ENCODE results near the gene EPHA10.
"Not testable (repeated sequence)": the region's sequence is repeated elsewhere in the genome, so short reads cannot be mapped to it uniquely, and the experiment has no call there.

The EPHA10 gene

GRCh38 chr1:37737975-37738374 lies 26.9 kb downstream of the EPHA10 start:
- CTCF ChIA-PET; POLR2A ChIA-PET; H3K9me3 ChIP-seq (ENCODE audit: control extremely low read depth in 1 of 5, control insufficient read depth in 4 of 5, insufficient read depth in 2 of 5, low read depth in 1 of 5, low read length in 4 of 5): not testable (repeated sequence)

GRCh38 chr1:37734629-37735591 lies 30.0 kb downstream of the EPHA10 start:
- H3K4me3 ChIP-seq (ENCODE audit: control insufficient read depth in 1 of 7, extremely low read depth in 1 of 7, insufficient read depth in 4 of 7, low read depth in 2 of 7, low read length in 6 of 7): no peak overlapping the region
- ChIA-PET CTCF (no interaction called here), POLR2A (no interaction called here)
- no peak overlapping the region for H3K27ac ChIP-seq (ENCODE audit: insufficient read depth in 1 of 2, low read depth in 1 of 2, low read length in 2 of 2, poor library complexity in 1 of 2, severe bottlenecking in 2 of 2)
- peaks cover 2 to 37% (median 21%) of the 10 kb centered on the region in 5 experiments for H3K27me3 ChIP-seq (replicated peaks in 2 of 5; ENCODE audit: control insufficient read depth in 4 of 5, insufficient read depth in 5 of 5, low read length in 4 of 5)
- peaks cover 0 to 1% (median 0%) of the 10 kb centered on the region in 5 experiments for H3K9me3 ChIP-seq (ENCODE audit: control extremely low read depth in 1 of 5, control insufficient read depth in 4 of 5, insufficient read depth in 2 of 5, low read depth in 1 of 5, low read length in 4 of 5)
- H3K36me3 ChIP-seq (ENCODE audit: control insufficient read depth in 4 of 4, insufficient read depth in 4 of 4, low read length in 3 of 4): no peaks in the 10 kb centered on the region
- H3K4me1 ChIP-seq (ENCODE audit: control extremely low read depth in 1 of 4, control insufficient read depth in 4 of 4, insufficient read depth in 4 of 4, low read length in 3 of 4): no peaks in the 10 kb centered on the region
- WGBS (ENCODE audit: insufficient coverage): 39% methylated on average over 23 of the region's 32 CpGs
- no peak for DNase-seq

More at GRCh38 chr1:37737975-37738374, 26.9 kb downstream of the EPHA10 start:
- DNase-seq; H3K36me3 ChIP-seq (ENCODE audit: control insufficient read depth in 4 of 4, insufficient read depth in 4 of 4, low read length in 3 of 4); H3K4me3 ChIP-seq (ENCODE audit: control insufficient read depth in 1 of 7, extremely low read depth in 1 of 7, insufficient read depth in 4 of 7, low read depth in 2 of 7, low read length in 6 of 7); H3K4me1 ChIP-seq (ENCODE audit: control extremely low read depth in 1 of 4, control insufficient read depth in 4 of 4, insufficient read depth in 4 of 4, low read length in 3 of 4); H3K27ac ChIP-seq (ENCODE audit: insufficient read depth in 1 of 2, low read depth in 1 of 2, low read length in 2 of 2, poor library complexity in 1 of 2, severe bottlenecking in 2 of 2): not testable (repeated sequence)
- 83% methylated on average over 1 of the region's 7 CpGs for WGBS (ENCODE audit: insufficient coverage)
- peaks cover 2 to 57% (median 19%) of the 10 kb centered on the region in 5 experiments for H3K27me3 ChIP-seq (replicated peaks in 2 of 5; ENCODE audit: control insufficient read depth in 4 of 5, insufficient read depth in 5 of 5, low read length in 4 of 5)

DNA sequence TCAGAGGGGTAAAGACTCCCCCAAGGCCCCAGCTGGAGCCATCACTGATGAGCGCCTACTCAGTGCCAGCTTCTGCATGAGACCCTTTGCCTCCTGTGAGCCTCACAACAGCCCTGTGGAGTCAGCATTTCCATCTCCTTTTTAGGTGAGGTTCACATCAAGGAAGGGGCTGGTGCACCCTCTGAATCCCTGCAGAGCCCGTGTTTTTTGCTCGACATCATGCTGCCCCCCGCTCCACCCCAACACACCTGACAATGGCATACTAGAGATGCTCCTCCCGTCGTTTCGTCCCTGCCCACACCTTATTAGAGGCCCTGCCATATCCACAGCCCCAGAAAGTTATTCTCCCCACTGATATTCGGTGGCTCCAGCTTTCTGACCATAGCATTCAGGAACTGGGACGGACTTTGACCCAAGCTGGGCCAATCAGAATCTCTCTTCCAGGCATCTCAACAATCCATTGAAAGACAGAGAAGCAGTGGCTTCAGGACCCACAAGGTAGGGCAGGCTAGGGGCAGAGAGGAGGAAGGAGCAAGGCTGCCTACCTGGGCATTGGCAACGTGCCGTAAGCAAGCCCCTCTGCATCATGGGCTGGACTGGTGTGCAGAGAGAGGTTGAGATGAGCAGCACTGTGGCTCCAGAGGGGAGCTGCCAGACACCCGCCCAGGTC lies 32.7 kb downstream of the EPHA10 start:
- CTCF ChIA-PET: interaction anchor here (0.6 kb wide), 1 partner anchor 18 kb away, joined by 3 read pairs; no protein-coding TSS in a partner anchor
- Histone ChIP-seq H3K27ac (ENCODE audit: insufficient read depth in 1 of 2, low read depth in 1 of 2, low read length in 2 of 2, poor library complexity in 1 of 2, severe bottlenecking in 2 of 2) (no peak overlapping the region), H3K4me1 (ENCODE audit: control extremely low read depth in 1 of 4, control insufficient read depth in 4 of 4, insufficient read depth in 4 of 4, low read length in 3 of 4) (no peaks in the 10 kb centered on the region), H3K4me3 (ENCODE audit: control insufficient read depth in 1 of 7, extremely low read depth in 1 of 7, insufficient read depth in 4 of 7, low read depth in 2 of 7, low read length in 6 of 7) (no peak overlapping the region), H3K36me3 (ENCODE audit: control insufficient read depth in 4 of 4, insufficient read depth in 4 of 4, low read length in 3 of 4) (no peaks in the 10 kb centered on the region), H3K9me3 (ENCODE audit: control extremely low read depth in 1 of 5, control insufficient read depth in 4 of 5, insufficient read depth in 2 of 5, low read depth in 1 of 5, low read length in 4 of 5) (no peaks in the 10 kb centered on the region), H3K27me3 (replicated peaks in 2 of 5; ENCODE audit: control insufficient read depth in 4 of 5, insufficient read depth in 5 of 5, low read length in 4 of 5) (peaks cover under 1 to 44% (median 22%) of the 10 kb centered on the region in 5 experiments)
- WGBS (ENCODE audit: insufficient coverage): 92% methylated on average over 9 of the region's 12 CpGs
- POLR2A ChIA-PET: no interaction called here
- no peak for DNase-seq

- 96% methylated on average over 15 of the region's 15 CpGs for WGBS (ENCODE audit: insufficient coverage)
- POLR2A ChIA-PET: no interaction called here
Observed at GRCh38 chr1:37731312-37732019, 33.5 kb downstream of the EPHA10 start.

GRCh38 chr1:37730376-37730775 lies 34.5 kb downstream of the EPHA10 start:
- POLR2A ChIA-PET: no interaction called here
- WGBS (ENCODE audit: insufficient coverage): 29% methylated on average over 3 of the region's 5 CpGs

More at GRCh38 chr1:37731312-37732019, 33.5 kb downstream of the EPHA10 start:
- Histone ChIP-seq H3K4me1 (ENCODE audit: control extremely low read depth in 1 of 4, control insufficient read depth in 4 of 4, insufficient read depth in 4 of 4, low read length in 3 of 4) (peaks cover 0 to 6% (median 1%) of the 10 kb centered on the region in 4 experiments), H3K4me3 (ENCODE audit: control insufficient read depth in 1 of 7, extremely low read depth in 1 of 7, insufficient read depth in 4 of 7, low read depth in 2 of 7, low read length in 6 of 7) (no peak overlapping the region), H3K27ac (ENCODE audit: insufficient read depth in 1 of 2, low read depth in 1 of 2, low read length in 2 of 2, poor library complexity in 1 of 2, severe bottlenecking in 2 of 2) (no peak overlapping the region), H3K36me3 (ENCODE audit: control insufficient read depth in 4 of 4, insufficient read depth in 4 of 4, low read length in 3 of 4) (no peaks in the 10 kb centered on the region), H3K27me3 (replicated peaks in 2 of 5; ENCODE audit: control insufficient read depth in 4 of 5, insufficient read depth in 5 of 5, low read length in 4 of 5) (peaks cover 0 to 47% (median 24%) of the 10 kb centered on the region in 5 experiments), H3K9me3 (ENCODE audit: control extremely low read depth in 1 of 5, control insufficient read depth in 4 of 5, insufficient read depth in 2 of 5, low read depth in 1 of 5, low read length in 4 of 5) (no peaks in the 10 kb centered on the region)
- CTCF ChIA-PET: no interaction called here
- no peak for DNase-seq

DNA sequence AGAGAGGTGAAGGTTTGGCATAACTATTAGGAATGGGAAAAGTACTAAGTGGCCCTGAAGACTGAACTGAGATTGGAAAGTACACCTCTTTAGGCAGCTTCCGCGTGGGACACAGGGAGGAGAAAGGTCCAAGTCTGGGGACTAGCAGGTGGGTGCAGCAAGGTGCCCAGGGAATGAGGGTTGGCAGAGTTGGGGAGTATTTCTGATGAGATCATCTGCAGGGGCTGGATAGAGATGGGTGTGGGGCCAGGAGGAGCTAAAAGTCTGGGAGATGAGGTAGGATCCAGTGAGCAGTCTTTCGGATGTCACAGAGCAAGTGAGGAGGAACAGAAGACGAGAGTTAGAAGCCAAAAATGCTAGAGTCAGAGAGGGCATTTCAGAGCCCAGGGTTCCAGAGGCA lies 36.5 kb downstream of the EPHA10 start:
- WGBS (ENCODE audit: insufficient coverage): 93% methylated on average over 4 of the region's 4 CpGs
- POLR2A ChIA-PET: no interaction called here

More at GRCh38 chr1:37730376-37730775, 34.5 kb downstream of the EPHA10 start:
- H3K4me1 ChIP-seq (ENCODE audit: control extremely low read depth in 1 of 4, control insufficient read depth in 4 of 4, insufficient read depth in 4 of 4, low read length in 3 of 4): peaks cover 0 to 9% (median 2%) of the 10 kb centered on the region in 4 experiments
- H3K4me3 ChIP-seq (ENCODE audit: control insufficient read depth in 1 of 7, extremely low read depth in 1 of 7, insufficient read depth in 4 of 7, low read depth in 2 of 7, low read length in 6 of 7): no peak overlapping the region
- H3K27me3 ChIP-seq (replicated peaks in 2 of 5; ENCODE audit: control insufficient read depth in 4 of 5, insufficient read depth in 5 of 5, low read length in 4 of 5): peaks cover 0 to 41% (median 22%) of the 10 kb centered on the region in 5 experiments
- H3K36me3 ChIP-seq (ENCODE audit: control insufficient read depth in 4 of 4, insufficient read depth in 4 of 4, low read length in 3 of 4): no peaks in the 10 kb centered on the region
- no peaks in the 10 kb centered on the region for H3K9me3 ChIP-seq (ENCODE audit: control extremely low read depth in 1 of 5, control insufficient read depth in 4 of 5, insufficient read depth in 2 of 5, low read depth in 1 of 5, low read length in 4 of 5)
- no peak for DNase-seq
- no peak overlapping the region for H3K27ac ChIP-seq (ENCODE audit: insufficient read depth in 1 of 2, low read depth in 1 of 2, low read length in 2 of 2, poor library complexity in 1 of 2, severe bottlenecking in 2 of 2)
- CTCF ChIA-PET: no interaction called here

More for the DNA sequence above, 36.5 kb downstream of the EPHA10 start:
- Histone ChIP-seq H3K4me1 (ENCODE audit: control extremely low read depth in 1 of 4, control insufficient read depth in 4 of 4, insufficient read depth in 4 of 4, low read length in 3 of 4) (peaks cover 0 to 9% (median 2%) of the 10 kb centered on the region in 4 experiments), H3K9me3 (ENCODE audit: control extremely low read depth in 1 of 5, control insufficient read depth in 4 of 5, insufficient read depth in 2 of 5, low read depth in 1 of 5, low read length in 4 of 5) (no peaks in the 10 kb centered on the region), H3K27ac (ENCODE audit: insufficient read depth in 1 of 2, low read depth in 1 of 2, low read length in 2 of 2, poor library complexity in 1 of 2, severe bottlenecking in 2 of 2) (no peak overlapping the region), H3K36me3 (ENCODE audit: control insufficient read depth in 4 of 4, insufficient read depth in 4 of 4, low read length in 3 of 4) (no peaks in the 10 kb centered on the region), H3K4me3 (ENCODE audit: control insufficient read depth in 1 of 7, extremely low read depth in 1 of 7, insufficient read depth in 4 of 7, low read depth in 2 of 7, low read length in 6 of 7) (no peak overlapping the region), H3K27me3 (replicated peaks in 2 of 5; ENCODE audit: control insufficient read depth in 4 of 5, insufficient read depth in 5 of 5, low read length in 4 of 5) (peaks cover 0 to 24% (median 18%) of the 10 kb centered on the region in 5 experiments)
- CTCF ChIA-PET: interaction anchor here (1.5 kb wide), 1 partner anchor 11 kb away, joined by 4 read pairs; no protein-coding TSS in a partner anchor
- no peak for DNase-seq
